H9 (cell line): ENCODE measurements around the gene DIS3L2. TPM values are rescaled to one million over a fixed set of nuclear protein-coding genes. Genes with fewer than 3 reads are reported as not detected.

Source experiments
- DNase-seq: peaks from one replicate; pipeline ENCODE4 v3.0.0-alpha.2; 2017
- H2AFZ ChIP-seq: one replicate; pipeline ENCODE4 v1.6.1; 2013; ENCODE audit warnings: mild to moderate bottlenecking, low read length, control low read depth, moderate library complexity
- H2AK5ac ChIP-seq: 2 replicates; pipeline ENCODE4 v1.6.1; 2013; ENCODE audit warnings: low read length, control low read depth, mixed read lengths; ENCODE audit not compliant: insufficient read length
- H2BK120ac ChIP-seq: one replicate; pipeline ENCODE4 v1.6.1; 2013; ENCODE audit warnings: low read depth, mild to moderate bottlenecking, low read length, control low read depth, inconsistent platforms; ENCODE audit not compliant: poor library complexity, severe bottlenecking
- H2BK12ac ChIP-seq: 2 replicates; pipeline ENCODE4 v1.6.1; 2013; ENCODE audit warnings: low read length, control low read depth, mixed read lengths, low read depth; ENCODE audit not compliant: insufficient read length
- H2BK15ac ChIP-seq: 2 replicates; pipeline ENCODE4 v1.6.1; 2013; ENCODE audit warnings: low read depth, low read length, control low read depth
- H2BK20ac ChIP-seq: one replicate; pipeline ENCODE4 v1.6.1; 2013; ENCODE audit warnings: low read depth, mild to moderate bottlenecking, low read length, control low read depth, inconsistent platforms; ENCODE audit not compliant: poor library complexity, severe bottlenecking
- H2BK5ac ChIP-seq: 2 replicates; pipeline ENCODE4 v1.6.1; 2013; ENCODE audit warnings: low read length, control low read depth, mixed read lengths; ENCODE audit not compliant: insufficient read length
- H3K14ac ChIP-seq: 2 replicates; pipeline ENCODE4 v1.6.1; 2013; ENCODE audit warnings: low read length, control low read depth; ENCODE audit not compliant: insufficient read depth
- H3K18ac ChIP-seq: 2 replicates; pipeline ENCODE4 v1.6.1; 2013; ENCODE audit warnings: low read depth, mild to moderate bottlenecking, mixed read lengths, low read length, control low read depth; ENCODE audit not compliant: insufficient read length
- H3K23ac ChIP-seq: 2 replicates; pipeline ENCODE4 v1.6.1; 2013; ENCODE audit warnings: low read length, control low read depth, mixed read lengths, low read depth; ENCODE audit not compliant: insufficient read length
- H3K23me2 ChIP-seq: 2 replicates; pipeline ENCODE4 v1.6.1; 2013; ENCODE audit warnings: low read depth, mild to moderate bottlenecking, mixed read lengths, low read length, control low read depth; ENCODE audit not compliant: insufficient read length, poor library complexity, severe bottlenecking
- H3K27ac ChIP-seq: 2 replicates; pipeline ENCODE4 v1.5.1; 2013; ENCODE audit warnings: low read length, control low read depth, mixed read lengths, low read depth; ENCODE audit not compliant: insufficient read length
- H3K27me3 ChIP-seq: 2 replicates; pipeline ENCODE4 v1.6.1; 2013; ENCODE audit warnings: low read length, control low read depth, inconsistent platforms; ENCODE audit not compliant: insufficient read depth
- H3K4ac ChIP-seq: 2 replicates; pipeline ENCODE4 v1.6.1; 2013; ENCODE audit warnings: low read depth, mild to moderate bottlenecking, control low read depth, inconsistent platforms, low read length, moderate library complexity
- H3K4me1 ChIP-seq: 2 replicates; pipeline ENCODE4 v1.6.1; 2013; ENCODE audit warnings: low read length, control low read depth, inconsistent platforms; ENCODE audit not compliant: insufficient read depth
- H3K4me2 ChIP-seq: 2 replicates; pipeline ENCODE4 v1.6.1; 2013; ENCODE audit warnings: low read length, control low read depth, mixed read lengths; ENCODE audit not compliant: insufficient read length, insufficient read depth
- H3K56ac ChIP-seq: 2 replicates; pipeline ENCODE4 v1.6.1; 2013; ENCODE audit warnings: low read depth, mild to moderate bottlenecking, mixed read lengths, low read length, control low read depth; ENCODE audit not compliant: insufficient read length
- H3K79me1 ChIP-seq: 2 replicates; pipeline ENCODE4 v1.6.1; 2013; ENCODE audit warnings: low read depth, mild to moderate bottlenecking, moderate library complexity, low read length, control low read depth, inconsistent platforms; ENCODE audit not compliant: insufficient read depth, poor library complexity, severe bottlenecking
- H3K79me2 ChIP-seq: 2 replicates; pipeline ENCODE4 v1.6.1; 2013; ENCODE audit warnings: low read length, control low read depth, inconsistent platforms; ENCODE audit not compliant: insufficient read depth
- H3K9ac ChIP-seq: 2 replicates; pipeline ENCODE4 v1.6.1; 2013; ENCODE audit warnings: low read length, control low read depth, mixed read lengths; ENCODE audit not compliant: insufficient read length; ENCODE audit errors: extremely low read depth
- H3K9me3 ChIP-seq: one replicate; pipeline ENCODE4 v1.6.1; 2013; ENCODE audit warnings: low read depth, low read length, inconsistent platforms; ENCODE audit not compliant: control insufficient read depth
- H3T11ph ChIP-seq: one replicate; pipeline ENCODE4 v1.6.1; 2013; ENCODE audit warnings: mild to moderate bottlenecking, low read length, control low read depth, inconsistent platforms
- H4K20me1 ChIP-seq: one replicate; pipeline ENCODE4 v1.6.1; 2013; ENCODE audit not compliant: control insufficient read depth, insufficient read length, insufficient read depth
- H4K5ac ChIP-seq: 2 replicates; pipeline ENCODE4 v1.6.1; 2013; ENCODE audit warnings: low read depth, mild to moderate bottlenecking, mixed read lengths, low read length, control low read depth; ENCODE audit not compliant: insufficient read length
- H4K8ac ChIP-seq: replicated peaks from 2 replicates; pipeline ENCODE4 v1.6.1; 2013; ENCODE audit warnings: low read length, control low read depth, mixed read lengths, low read depth; ENCODE audit not compliant: insufficient read length
- H4K91ac ChIP-seq: 2 replicates; pipeline ENCODE4 v1.6.1; 2013; ENCODE audit warnings: low read depth, mild to moderate bottlenecking, moderate library complexity, mixed read lengths, low read length, control low read depth; ENCODE audit not compliant: insufficient read length
- H3K27ac Mint-ChIP-seq, 3 experiments: 2 replicates in 2 of 3; 3 replicates in 1 of 3; pipeline ENCODE4 v1.8.0; 2020 to 2021; ENCODE audit warnings: mixed read lengths in 3 of 3, mild to moderate bottlenecking in 1 of 3, moderate library complexity in 1 of 3
- H3K27me3 Mint-ChIP-seq: 2 replicates; pipeline ENCODE4 v1.8.0; 2021; ENCODE audit warnings: low read depth, mild to moderate bottlenecking, moderate library complexity, mixed read lengths
- H3K36me3 Mint-ChIP-seq, 3 experiments: 2 replicates in 2 of 3; 3 replicates in 1 of 3; pipeline ENCODE4 v1.8.0; 2020 to 2021; ENCODE audit warnings: low read depth in 3 of 3, mixed read lengths in 3 of 3; ENCODE audit not compliant: insufficient read depth in 1 of 3
- H3K4me1 Mint-ChIP-seq, 2 experiments: 2 replicates each; pipeline ENCODE4 v1.8.0; 2020; ENCODE audit warnings: mixed read lengths in 2 of 2
- H3K4me3 Mint-ChIP-seq, 2 experiments: 2 replicates in 1 of 2; 3 replicates in 1 of 2; pipeline ENCODE4 v1.8.0; 2020 to 2021; ENCODE audit warnings: mild to moderate bottlenecking in 2 of 2, mixed read lengths in 2 of 2, moderate library complexity in 1 of 2
- H3K9me3 Mint-ChIP-seq, 2 experiments: 2 replicates in 1 of 2; 3 replicates in 1 of 2; pipeline ENCODE4 v1.8.0; 2020; ENCODE audit warnings: mild to moderate bottlenecking in 2 of 2, mixed read lengths in 2 of 2, moderate library complexity in 1 of 2
- WGBS: extraction: QIAGEN DNeasy Blood & Tissue Kit; methylation state at CpG from one replicate; pipeline ENCODE4 v1.1.7; 2013; ENCODE audit warnings: missing lambda C conversion rate, low lambda C conversion rate, mixed read lengths; ENCODE audit not compliant: insufficient read length; ENCODE audit errors: extremely low coverage; 5-methylcytosine and 5-hydroxymethylcytosine counted together
- total RNA-seq: library from RNA; stranded (reverse); gene quantifications from 2 replicates; pipeline ENCODE4 v1.2.1, GENCODE V29; 2021
- TF ChIP-seq, protein P1 (sequence below): fragments of 200-600 bp; sonication (generic); conservative IDR thresholded peaks from 3 replicates; pipeline ENCODE4 v1.8.0; 2021; ENCODE audit warnings: antibody characterized with exemption, mild to moderate bottlenecking

Gene DIS3L2
- total RNA-seq, 1 experiment from 2014 or later, result 28.1 TPM

DNA sequence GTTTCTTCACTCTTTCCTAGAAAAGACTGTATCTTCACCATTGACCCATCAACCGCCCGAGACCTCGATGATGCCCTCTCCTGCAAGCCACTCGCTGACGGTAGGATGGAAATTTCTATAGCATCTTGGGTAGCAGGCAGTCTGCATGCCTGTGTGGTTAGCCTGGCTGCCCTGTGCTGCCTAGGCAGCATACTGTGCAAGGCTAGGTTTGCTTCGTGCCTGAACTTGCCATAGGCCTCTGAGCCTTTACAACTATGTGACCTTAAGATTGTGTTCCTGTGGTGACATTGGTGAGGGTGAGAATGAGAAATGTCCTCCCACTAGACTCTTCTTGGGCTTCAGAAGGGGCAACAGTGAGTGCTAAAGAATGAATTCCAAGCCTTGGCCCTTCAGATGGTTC is 248.8 kb downstream of the DIS3L2 start:
- H3K27ac Mint-ChIP-seq, result no peak overlapping the region
- peaks cover 0 to 2% of the 10 kb centered on the region in 2 experiments; a peak in 1 of 4 replicates for H3K4me1 Mint-ChIP-seq
- Histone ChIP-seq H3K18ac (no peak overlapping the region), H2BK5ac (no peak overlapping the region), H4K20me1 (no peaks in the 10 kb centered on the region), H3K9me3 (no peaks in the 10 kb centered on the region), H3K27me3 (no peaks in the 10 kb centered on the region), H2AK5ac (no peak overlapping the region), H3K27ac (no peak overlapping the region), H4K5ac (no peak overlapping the region), H2BK120ac (no peak overlapping the region), H3K14ac (no peak overlapping the region), H3K9ac (no peak overlapping the region), H3K23ac (no peak overlapping the region), H2BK15ac (no peak overlapping the region), H2BK12ac (no peak overlapping the region), H3K79me2 (no peaks in the 10 kb centered on the region), H4K91ac (no peak overlapping the region), H2BK20ac (no peak overlapping the region), H3K4me1 (no peaks in the 10 kb centered on the region), H3K4me2 (no peak overlapping the region), H4K8ac (no peak overlapping the region), H2AFZ (no peak overlapping the region), H3K79me1 (no peaks in the 10 kb centered on the region), H3K56ac (no peak overlapping the region), H3K23me2 (no peaks in the 10 kb centered on the region), H3T11ph (no peak overlapping the region), H3K4ac (no peak overlapping the region)
- H3K9me3 Mint-ChIP-seq, result no peaks in the 10 kb centered on the region
- peaks cover 0 to 7% (median 0%) of the 10 kb centered on the region in 3 experiments; a peak in 2 of 7 replicates for H3K36me3 Mint-ChIP-seq
- H3K27me3 Mint-ChIP-seq, result no peaks in the 10 kb centered on the region
- H3K4me3 Mint-ChIP-seq, result no peak overlapping the region
- TF ChIP-seq, protein P1, sequence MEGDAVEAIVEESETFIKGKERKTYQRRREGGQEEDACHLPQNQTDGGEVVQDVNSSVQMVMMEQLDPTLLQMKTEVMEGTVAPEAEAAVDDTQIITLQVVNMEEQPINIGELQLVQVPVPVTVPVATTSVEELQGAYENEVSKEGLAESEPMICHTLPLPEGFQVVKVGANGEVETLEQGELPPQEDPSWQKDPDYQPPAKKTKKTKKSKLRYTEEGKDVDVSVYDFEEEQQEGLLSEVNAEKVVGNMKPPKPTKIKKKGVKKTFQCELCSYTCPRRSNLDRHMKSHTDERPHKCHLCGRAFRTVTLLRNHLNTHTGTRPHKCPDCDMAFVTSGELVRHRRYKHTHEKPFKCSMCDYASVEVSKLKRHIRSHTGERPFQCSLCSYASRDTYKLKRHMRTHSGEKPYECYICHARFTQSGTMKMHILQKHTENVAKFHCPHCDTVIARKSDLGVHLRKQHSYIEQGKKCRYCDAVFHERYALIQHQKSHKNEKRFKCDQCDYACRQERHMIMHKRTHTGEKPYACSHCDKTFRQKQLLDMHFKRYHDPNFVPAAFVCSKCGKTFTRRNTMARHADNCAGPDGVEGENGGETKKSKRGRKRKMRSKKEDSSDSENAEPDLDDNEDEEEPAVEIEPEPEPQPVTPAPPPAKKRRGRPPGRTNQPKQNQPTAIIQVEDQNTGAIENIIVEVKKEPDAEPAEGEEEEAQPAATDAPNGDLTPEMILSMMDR, result no peak
- WGBS, result no CpG with 5 or more reads among the region's 6 CpGs
- no peak for DNase-seq
